ENCODE data around the gene PCTP. TPM values are rescaled to one million over a fixed set of nuclear protein-coding genes. Genes with fewer than 3 reads are reported as not detected.

PCTP gene
- total RNA-seq, 5 donors from 2014 or later (not counting 1 experiment from before 2014, with no cell fraction given), result 2.8 to 3.6 (median 3.3) TPM

- Histone ChIP-seq H3K4me1 (ENCODE audit: control insufficient read depth in 1 of 2, extremely low read depth in 1 of 2, insufficient read depth in 2 of 2, low read length in 2 of 2) (no peaks in the 10 kb centered on the region), H3K27me3 (replicated peaks in 1 of 2; ENCODE audit: control insufficient read depth in 2 of 2, extremely low read depth in 1 of 2, insufficient read depth in 2 of 2, low read length in 1 of 2) (no peaks in the 10 kb centered on the region), H3K9me3 (no peaks in the 10 kb centered on the region), H3K4me3 (ENCODE audit: control insufficient read depth in 1 of 2, extremely low read depth in 1 of 2, low read length in 1 of 2) (no peak overlapping the region), H3K27ac (ENCODE audit: low read length) (no peak overlapping the region), H3K36me3 (ENCODE audit: control insufficient read depth in 2 of 2, extremely low read depth in 1 of 2, insufficient read depth in 1 of 2, low read length in 1 of 2) (no peaks in the 10 kb centered on the region)
- peaks cover 0 to 4% of the 10 kb centered on the region in 2 donors for H3K27me3 Mint-ChIP-seq
- H3K36me3 Mint-ChIP-seq, result no peaks in the 10 kb centered on the region
- no peaks in the 10 kb centered on the region for H3K4me1 Mint-ChIP-seq
- peaks cover 0 to 12% (median 5%) of the 10 kb centered on the region in 3 donors for H3K9me3 Mint-ChIP-seq
- CTCF ChIA-PET, result no interaction called here
- POLR2A ChIA-PET, result no interaction called here
- no peak for DNase-seq
- no peak overlapping the region for H3K4me3 Mint-ChIP-seq
- WGBS (ENCODE audit: insufficient coverage), result 67% methylated on average over 3 of the region's 4 CpGs
- no peak for ATAC-seq (replicated peaks in 1 of 4)
- no peak overlapping the region for H3K27ac Mint-ChIP-seq
These were observed 71.2 kb downstream of the PCTP start for GRCh38 chr17:55822028-55822427.

DNA sequence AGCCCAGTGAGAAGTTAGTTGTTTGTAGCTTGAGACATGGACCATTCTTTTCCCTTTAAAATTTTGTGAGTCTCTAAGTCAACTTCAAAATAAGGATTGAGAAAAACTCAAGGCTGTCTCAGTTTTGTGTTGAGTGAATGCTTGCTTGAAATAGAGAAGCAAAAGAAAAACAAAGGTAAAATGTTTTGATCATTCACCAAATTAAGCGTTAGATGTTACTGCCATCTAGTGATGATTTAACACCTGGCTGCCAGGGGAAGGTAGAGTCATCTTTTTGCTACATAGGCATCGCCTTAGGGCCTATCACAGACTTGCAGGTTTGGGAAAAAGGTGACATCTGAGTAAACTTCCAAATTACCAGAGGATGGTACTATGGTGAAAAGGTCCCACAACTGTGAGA lies 74.4 kb downstream of the PCTP start:
- ChIA-PET POLR2A (no interaction called here), CTCF (no interaction called here)
- no peaks in the 10 kb centered on the region for H3K36me3 Mint-ChIP-seq
- DNase-seq, result no peak
- Histone ChIP-seq H3K4me3 (ENCODE audit: control insufficient read depth in 1 of 2, extremely low read depth in 1 of 2, low read length in 1 of 2) (no peak overlapping the region), H3K27ac (ENCODE audit: low read length) (no peak overlapping the region), H3K9me3 (no peaks in the 10 kb centered on the region), H3K36me3 (ENCODE audit: control insufficient read depth in 2 of 2, extremely low read depth in 1 of 2, insufficient read depth in 1 of 2, low read length in 1 of 2) (no peaks in the 10 kb centered on the region), H3K4me1 (ENCODE audit: control insufficient read depth in 1 of 2, extremely low read depth in 1 of 2, insufficient read depth in 2 of 2, low read length in 2 of 2) (no peaks in the 10 kb centered on the region), H3K27me3 (replicated peaks in 1 of 2; ENCODE audit: control insufficient read depth in 2 of 2, extremely low read depth in 1 of 2, insufficient read depth in 2 of 2, low read length in 1 of 2) (no peaks in the 10 kb centered on the region)
- WGBS (ENCODE audit: insufficient coverage), result no CpG with 5 or more reads among the region's 2 CpGs
- no peak for ATAC-seq (replicated peaks in 1 of 4)
- H3K27ac Mint-ChIP-seq, result no peak overlapping the region
- peaks cover 4 to 7% of the 10 kb centered on the region in 2 donors for H3K27me3 Mint-ChIP-seq
- H3K4me1 Mint-ChIP-seq, result no peaks in the 10 kb centered on the region
- H3K9me3 Mint-ChIP-seq, result peaks cover 0 to 7% (median 5%) of the 10 kb centered on the region in 3 donors
- no peak overlapping the region for H3K4me3 Mint-ChIP-seq

Other genes with a start within 250 kb of the PCTP start
- not detected for gene SMIM36, start 239.6 kb upstream of the PCTP start, total RNA-seq
- gene TMEM100, start 28.2 kb upstream of the PCTP start, total RNA-seq, result under 1 TPM in 1 of 5 donors, not detected in 4; 0.35 TPM

All from T-cell (primary cell).